Immature natural killer cell (primary cell): ENCODE measurements around the gene RHEX. TPM values are rescaled to one million over a fixed set of nuclear protein-coding genes. Genes with fewer than 3 reads are reported as not detected.

Experiments
- DNase-seq, 3 donors: peaks; one replicate each; pipeline ENCODE4 v3.0.0; 2022; ENCODE audit warnings: mixed read lengths in 1 of 3
- H3K27ac Mint-ChIP-seq, 6 donors: one replicate each; pipeline ENCODE4 v1.8.0; 2020; ENCODE audit warnings: mixed read lengths in 6 of 6, mild to moderate bottlenecking in 5 of 6, inconsistent platforms in 4 of 6, moderate library complexity in 3 of 6
- H3K27me3 Mint-ChIP-seq, 3 donors: one replicate each; pipeline ENCODE4 v1.8.0; 2020 to 2021; ENCODE audit warnings: low read depth in 3 of 3, mild to moderate bottlenecking in 3 of 3, mixed read lengths in 3 of 3, moderate library complexity in 3 of 3, inconsistent platforms in 1 of 3
- H3K36me3 Mint-ChIP-seq, 3 donors: one replicate each; pipeline ENCODE4 v1.8.0; 2020; ENCODE audit warnings: mixed read lengths in 3 of 3, inconsistent platforms in 2 of 3, mild to moderate bottlenecking in 2 of 3
- H3K4me1 Mint-ChIP-seq, 2 donors: one replicate each; pipeline ENCODE4 v1.8.0; 2020; ENCODE audit warnings: inconsistent platforms in 2 of 2, mild to moderate bottlenecking in 2 of 2, mixed read lengths in 2 of 2, moderate library complexity in 1 of 2
- H3K4me3 Mint-ChIP-seq, 5 donors: one replicate each; pipeline ENCODE4 v1.8.0; 2020; ENCODE audit warnings: mild to moderate bottlenecking in 5 of 5, mixed read lengths in 5 of 5, inconsistent platforms in 3 of 5, moderate library complexity in 3 of 5
- H3K9me3 Mint-ChIP-seq, 6 donors: one replicate each; pipeline ENCODE4 v1.8.0; 2020; ENCODE audit warnings: mild to moderate bottlenecking in 6 of 6, mixed read lengths in 6 of 6, inconsistent platforms in 4 of 6, moderate library complexity in 3 of 6
- polyA plus RNA-seq, 3 donors: library from polyadenylated mRNA; unstranded; fragments of 300-500 nt; fragmentation: Illumina TruSeq; gene quantifications; one replicate each; pipeline ENCODE4 v1.2.3, GENCODE V29; 2021

Gene RHEX
- polyA plus RNA-seq, 3 donors from 2014 or later = 1.0 TPM; not detected in 2

- Mint-ChIP-seq H3K27ac (no peak overlapping the region), H3K9me3 (no peaks in the 10 kb centered on the region), H3K27me3 (peaks cover 0 to 18% (median 8%) of the 10 kb centered on the region in 3 donors), H3K4me1 (no peaks in the 10 kb centered on the region), H3K36me3 (no peaks in the 10 kb centered on the region), H3K4me3 (no peak overlapping the region)
- DNase-seq = no peak
These were observed 80.9 kb downstream of the RHEX start for GRCh38 chr1:206133751-206134415.

- no peaks in the 10 kb centered on the region for H3K4me1 Mint-ChIP-seq
- DNase-seq = no peak
- no peaks in the 10 kb centered on the region for H3K36me3 Mint-ChIP-seq
- H3K9me3 Mint-ChIP-seq = no peaks in the 10 kb centered on the region
- no peak overlapping the region for H3K27ac Mint-ChIP-seq
- H3K4me3 Mint-ChIP-seq = no peak overlapping the region
- peaks cover 3 to 21% (median 8%) of the 10 kb centered on the region in 3 donors for H3K27me3 Mint-ChIP-seq
These were observed 82.3 kb downstream of the RHEX start for GRCh38 chr1:206135248-206135647.

GRCh38 chr1:206136241-206136640, 83.3 kb downstream of the RHEX start:
- Mint-ChIP-seq H3K4me3 (no peak overlapping the region), H3K4me1 (no peaks in the 10 kb centered on the region), H3K27me3 (peaks cover 3 to 20% (median 7%) of the 10 kb centered on the region in 3 donors), H3K9me3 (no peaks in the 10 kb centered on the region), H3K36me3 (no peaks in the 10 kb centered on the region), H3K27ac (no peak overlapping the region)
- no peak for DNase-seq

- Mint-ChIP-seq H3K27me3 (peaks cover 4 to 14% (median 5%) of the 10 kb centered on the region in 3 donors), H3K9me3 (no peaks in the 10 kb centered on the region), H3K4me3 (no peak overlapping the region), H3K4me1 (no peaks in the 10 kb centered on the region), H3K36me3 (no peaks in the 10 kb centered on the region), H3K27ac (no peak overlapping the region)
- no peak for DNase-seq
These were observed 89.0 kb downstream of the RHEX start for GRCh38 chr1:206142011-206142410.

- peaks cover 3 to 12% (median 5%) of the 10 kb centered on the region in 3 donors for H3K27me3 Mint-ChIP-seq
- no peak overlapping the region for H3K4me3 Mint-ChIP-seq
- H3K27ac Mint-ChIP-seq = no peak overlapping the region
- H3K9me3 Mint-ChIP-seq = no peaks in the 10 kb centered on the region
- H3K4me1 Mint-ChIP-seq = no peaks in the 10 kb centered on the region
- no peak for DNase-seq
- H3K36me3 Mint-ChIP-seq = no peaks in the 10 kb centered on the region
These were observed 89.8 kb downstream of the RHEX start for GRCh38 chr1:206142770-206143169.

GRCh38 chr1:206143537-206144172, 90.7 kb downstream of the RHEX start:
- DNase-seq = no peak
- no peaks in the 10 kb centered on the region for H3K9me3 Mint-ChIP-seq
- no peak overlapping the region for H3K4me3 Mint-ChIP-seq
- no peak overlapping the region for H3K27ac Mint-ChIP-seq
- H3K4me1 Mint-ChIP-seq = no peaks in the 10 kb centered on the region
- peaks cover 0 to 5% (median 5%) of the 10 kb centered on the region in 3 donors for H3K27me3 Mint-ChIP-seq
- no peaks in the 10 kb centered on the region for H3K36me3 Mint-ChIP-seq

GRCh38 chr1:206144605-206145004, 91.6 kb downstream of the RHEX start:
- DNase-seq = no peak
- Mint-ChIP-seq H3K27ac (no peak overlapping the region), H3K36me3 (no peaks in the 10 kb centered on the region), H3K9me3 (no peaks in the 10 kb centered on the region), H3K27me3 (peaks cover 0 to 3% (median 3%) of the 10 kb centered on the region in 3 donors), H3K4me1 (no peaks in the 10 kb centered on the region), H3K4me3 (no peak overlapping the region)

GRCh38 chr1:206145771-206146290, 92.9 kb downstream of the RHEX start:
- Mint-ChIP-seq H3K4me1 (no peaks in the 10 kb centered on the region), H3K27me3 (peaks cover 0 to 3% (median 0%) of the 10 kb centered on the region in 3 donors), H3K9me3 (no peaks in the 10 kb centered on the region), H3K27ac (no peak overlapping the region), H3K4me3 (no peak overlapping the region), H3K36me3 (no peaks in the 10 kb centered on the region)
- no peak for DNase-seq

Other genes starting within 250 kb of the RHEX start
- gene SLC41A1, start 240.0 kb upstream of the RHEX start, polyA plus RNA-seq = 10 to 100 TPM in 1 of 3 donors, 1 to 10 TPM in 2; 5.2 to 14.9 (median 6.4) TPM
- 1 to 10 TPM; 1.9 to 3.1 (median 2.6) TPM for gene PM20D1, start 203.0 kb upstream of the RHEX start, polyA plus RNA-seq
- gene SLC26A9, start 109.7 kb upstream of the RHEX start, polyA plus RNA-seq = not detected
- gene RAB7B, start 49.8 kb upstream of the RHEX start, polyA plus RNA-seq = under 1 TPM in 1 of 3 donors, not detected in 2; 0.07 TPM
- gene CTSE, start 29.3 kb upstream of the RHEX start, polyA plus RNA-seq = not detected
- gene AVPR1B, start 64.2 kb downstream of the RHEX start, polyA plus RNA-seq = not detected
- gene FAM72A, start 149.7 kb downstream of the RHEX start, polyA plus RNA-seq = 1 to 10 TPM; 1.8 to 3.2 (median 2.6) TPM
- 10 to 100 TPM in 1 of 3 donors, 1 to 10 TPM in 2; 2.7 to 21.3 (median 2.9) TPM for gene SRGAP2, start 150.4 kb downstream of the RHEX start, polyA plus RNA-seq